ENCODE data around the gene CLRN3. TPM values are rescaled to one million over a fixed set of nuclear protein-coding genes. Genes with fewer than 3 reads are reported as not detected.

Gene CLRN3
- total RNA-seq, 4 donors from 2014 or later: not detected

- H3K27me3 ChIP-seq: peaks cover 19% of the 10 kb centered on the region
- H3K27ac ChIP-seq: no peak overlapping the region
- H3K4me3 ChIP-seq: no peak overlapping the region
- no peak for TF ChIP-seq EP300 (IDR thresholded peaks at IDR 0.05)
- TF ChIP-seq CTCF (IDR thresholded peaks at IDR 0.05): no peak
- no peak for TF ChIP-seq POLR2AphosphoS5 (IDR thresholded peaks at IDR 0.05)
- TF ChIP-seq POLR2A (IDR thresholded peaks at IDR 0.05): no peak
- H3K9me3 ChIP-seq: no peaks in the 10 kb centered on the region
- 37 to 66% methylated on average over 5 to 7 of the region's 16 CpGs for WGBS, 2 donors (ENCODE audit: low coverage in 1 of 2)
- no peaks in the 10 kb centered on the region for H3K36me3 ChIP-seq
- no peaks in the 10 kb centered on the region for H3K4me1 ChIP-seq
- no peak for ATAC-seq
Measured at GRCh38 chr10:127887541-127888415, 5.0 kb downstream of the CLRN3 start.

GRCh38 chr10:127886371-127887051, 6.2 kb downstream of the CLRN3 start:
- no peak overlapping the region for H3K4me3 ChIP-seq
- peaks cover 19% of the 10 kb centered on the region for H3K27me3 ChIP-seq
- ATAC-seq: no peak
- H3K36me3 ChIP-seq: no peaks in the 10 kb centered on the region
- no peaks in the 10 kb centered on the region for H3K9me3 ChIP-seq
- no peak overlapping the region for H3K27ac ChIP-seq
- H3K4me1 ChIP-seq: no peaks in the 10 kb centered on the region
- WGBS, 2 donors (ENCODE audit: low coverage in 1 of 2): 60 to 90% methylated on average over 2 to 6 of the region's 12 CpGs
- no peak for TF ChIP-seq POLR2AphosphoS5 (IDR thresholded peaks at IDR 0.05)
- no peak for TF ChIP-seq POLR2A (IDR thresholded peaks at IDR 0.05)
- TF ChIP-seq CTCF (IDR thresholded peaks at IDR 0.05): no peak
- no peak for TF ChIP-seq EP300 (IDR thresholded peaks at IDR 0.05)

- no peak overlapping the region for H3K4me3 ChIP-seq
- peaks cover 19% of the 10 kb centered on the region for H3K27me3 ChIP-seq
- no peaks in the 10 kb centered on the region for H3K9me3 ChIP-seq
- no peak for ATAC-seq
- no peak for TF ChIP-seq EP300 (IDR thresholded peaks at IDR 0.05)
- no peak for TF ChIP-seq POLR2AphosphoS5 (IDR thresholded peaks at IDR 0.05)
- TF ChIP-seq POLR2A (IDR thresholded peaks at IDR 0.05): no peak
- no peak for TF ChIP-seq CTCF (IDR thresholded peaks at IDR 0.05)
- 100% methylated on average over 3 of the region's 5 CpGs; no CpG with 5 or more reads in 1 of the 2 donors for WGBS, 2 donors (ENCODE audit: low coverage in 1 of 2)
- no peaks in the 10 kb centered on the region for H3K36me3 ChIP-seq
- H3K4me1 ChIP-seq: no peaks in the 10 kb centered on the region
- H3K27ac ChIP-seq: no peak overlapping the region
Measured at GRCh38 chr10:127884501-127884900, 8.2 kb downstream of the CLRN3 start.

- WGBS, 2 donors (ENCODE audit: low coverage in 1 of 2): 100% methylated on average over 1 of the region's 10 CpGs
- no peak for ATAC-seq
Measured at GRCh38 chr10:127883516-127883915, 9.2 kb downstream of the CLRN3 start.

More at GRCh38 chr10:127883516-127883915, 9.2 kb downstream of the CLRN3 start:
- Histone ChIP-seq H3K27me3 (peaks cover 19% of the 10 kb centered on the region), H3K4me3 (no peak overlapping the region), H3K4me1 (no peaks in the 10 kb centered on the region), H3K36me3 (no peaks in the 10 kb centered on the region), H3K27ac (no peak overlapping the region), H3K9me3 (no peaks in the 10 kb centered on the region)
- TF ChIP-seq EP300 (IDR thresholded peaks at IDR 0.05): no peak
- no peak for TF ChIP-seq CTCF (IDR thresholded peaks at IDR 0.05)
- TF ChIP-seq POLR2AphosphoS5 (IDR thresholded peaks at IDR 0.05): no peak
- no peak for TF ChIP-seq POLR2A (IDR thresholded peaks at IDR 0.05)
